ENCODE measurements around the gene AQP1. TPM values are rescaled to one million over a fixed set of nuclear protein-coding genes. Genes with fewer than 3 reads are reported as not detected.

Gene AQP1
- total and polyA plus RNA-seq, 2 of the 13 experiments (the other 11 are each of a cell fraction or from before 2014, with no cell fraction given) = not detected

DNA sequence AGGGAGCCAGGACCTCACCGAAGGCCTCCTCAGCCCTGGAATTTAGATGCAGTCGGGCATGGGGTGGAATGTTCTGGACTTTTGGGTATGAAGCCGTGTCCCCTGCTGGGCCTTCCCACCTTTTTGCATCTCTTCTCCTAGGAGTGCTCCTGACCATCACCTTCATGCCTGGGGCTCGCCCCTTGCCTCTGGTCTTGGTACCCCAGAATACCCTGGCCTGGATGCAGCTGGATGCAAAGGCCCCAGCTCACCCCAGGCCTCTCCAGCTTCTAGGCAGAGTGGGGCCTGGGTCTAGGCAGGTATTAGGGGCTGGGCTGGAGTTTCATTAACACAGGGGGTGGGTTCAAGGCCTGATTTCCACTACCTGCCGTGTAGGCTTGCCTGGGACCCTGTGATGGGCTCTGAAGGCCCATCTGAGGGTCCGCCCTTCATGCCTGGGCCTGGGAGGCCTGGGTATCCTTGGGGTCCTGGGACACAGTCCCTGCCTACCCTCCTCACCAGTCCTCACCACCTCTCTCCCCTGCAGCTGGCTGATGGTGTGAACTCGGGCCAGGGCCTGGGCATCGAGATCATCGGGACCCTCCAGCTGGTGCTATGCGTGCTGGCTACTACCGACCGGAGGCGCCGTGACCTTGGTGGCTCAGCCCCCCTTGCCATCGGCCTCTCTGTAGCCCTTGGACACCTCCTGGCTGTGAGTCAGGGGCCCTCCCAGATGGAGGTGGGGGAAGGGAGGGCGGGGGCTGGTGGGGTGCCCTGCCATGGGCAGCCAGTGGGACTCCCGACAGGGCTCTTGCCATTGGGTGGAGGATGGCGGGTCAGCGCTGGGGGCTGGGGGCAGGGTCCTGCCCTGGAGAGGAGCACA is 10.1 kb downstream of the AQP1 start (continued):
- no peak for TF ChIP-seq ZNF550 (CRISPR knock-in tag; IDR thresholded peaks at IDR 0.05; ENCODE audit: borderline replicate concordance)
- TF ChIP-seq, protein P1, sequence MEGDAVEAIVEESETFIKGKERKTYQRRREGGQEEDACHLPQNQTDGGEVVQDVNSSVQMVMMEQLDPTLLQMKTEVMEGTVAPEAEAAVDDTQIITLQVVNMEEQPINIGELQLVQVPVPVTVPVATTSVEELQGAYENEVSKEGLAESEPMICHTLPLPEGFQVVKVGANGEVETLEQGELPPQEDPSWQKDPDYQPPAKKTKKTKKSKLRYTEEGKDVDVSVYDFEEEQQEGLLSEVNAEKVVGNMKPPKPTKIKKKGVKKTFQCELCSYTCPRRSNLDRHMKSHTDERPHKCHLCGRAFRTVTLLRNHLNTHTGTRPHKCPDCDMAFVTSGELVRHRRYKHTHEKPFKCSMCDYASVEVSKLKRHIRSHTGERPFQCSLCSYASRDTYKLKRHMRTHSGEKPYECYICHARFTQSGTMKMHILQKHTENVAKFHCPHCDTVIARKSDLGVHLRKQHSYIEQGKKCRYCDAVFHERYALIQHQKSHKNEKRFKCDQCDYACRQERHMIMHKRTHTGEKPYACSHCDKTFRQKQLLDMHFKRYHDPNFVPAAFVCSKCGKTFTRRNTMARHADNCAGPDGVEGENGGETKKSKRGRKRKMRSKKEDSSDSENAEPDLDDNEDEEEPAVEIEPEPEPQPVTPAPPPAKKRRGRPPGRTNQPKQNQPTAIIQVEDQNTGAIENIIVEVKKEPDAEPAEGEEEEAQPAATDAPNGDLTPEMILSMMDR (CRISPR knock-in tag; IDR thresholded peaks at IDR 0.05) = no peak
- no peak for TF ChIP-seq KLF15 (CRISPR knock-in tag; IDR thresholded peaks at IDR 0.05; ENCODE audit: borderline replicate concordance)
- no peak for TF ChIP-seq MTA3 (CRISPR knock-in tag; IDR thresholded peaks at IDR 0.05)
- TF ChIP-seq ZNF224 (CRISPR knock-in tag; IDR thresholded peaks at IDR 0.05) = no peak
- no peak for TF ChIP-seq IKZF1 (IDR thresholded peaks at IDR 0.05)
- no peak for TF ChIP-seq ZNF782 (CRISPR knock-in tag; IDR thresholded peaks at IDR 0.05; ENCODE audit: borderline replicate concordance)
- no peak for TF ChIP-seq ZNF792 (CRISPR knock-in tag; IDR thresholded peaks at IDR 0.05)
- no peak for TF ChIP-seq ZNF343 (CRISPR knock-in tag; IDR thresholded peaks at IDR 0.05)

DNA sequence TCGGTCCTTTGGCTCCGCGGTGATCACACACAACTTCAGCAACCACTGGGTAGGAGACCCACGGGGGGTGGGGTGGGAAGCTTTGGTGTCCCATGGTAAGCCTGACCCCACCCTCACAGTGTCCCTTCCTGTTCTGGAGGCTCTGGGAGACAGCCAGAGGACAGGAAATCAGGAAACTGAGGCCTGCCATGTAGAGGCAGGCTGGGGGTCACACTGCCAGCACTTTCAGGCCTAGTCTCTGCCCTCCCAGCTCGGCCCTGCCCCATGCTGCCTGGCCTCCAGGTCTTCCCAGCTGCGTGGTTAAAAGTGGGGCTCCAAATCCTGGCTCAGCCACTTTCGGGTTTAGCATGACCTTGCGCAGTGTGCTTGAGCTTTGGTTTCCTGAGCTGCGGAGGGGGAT is 10.9 kb downstream of the AQP1 start:
- no peak overlapping the region for H3K4me3 ChIP-seq (replicated peaks in 1 of 3; ENCODE audit: insufficient read depth in 1 of 3, low read depth in 2 of 3, low read length in 3 of 3)
- peaks cover 0 to 2% of the 10 kb centered on the region in 2 experiments; a peak in 2 of 5 replicates for H3K27me3 ChIP-seq (ENCODE audit: control insufficient read depth in 1 of 2, insufficient read depth in 2 of 2, low read length in 2 of 2)
- no peak overlapping the region for H3K4me2 ChIP-seq (ENCODE audit: low read depth, low read length)
- in situ Hi-C loops (cut with HindIII; ENCODE audit: extremely low pct_ligation_motif_present, low pct_unique_long_range_greater_than_20kb) (no loop called here), intact Hi-C loops (cut with micrococcal nuclease; ENCODE audit: unreplicated experiment) (no loop called here)
- ChIA-PET POLR2A (no interaction called here), CTCF (ENCODE audit: low intra/inter-chr PET ratio, low total read pairs) (no interaction called here)
- H3K27ac ChIP-seq (ENCODE audit: extremely low read length, insufficient read depth, low read length) = no peak overlapping the region
- no peaks in the 10 kb centered on the region for H3K9me3 ChIP-seq (ENCODE audit: low read length)
- TF ChIP-seq ZNF350 (CRISPR knock-in tag; IDR thresholded peaks at IDR 0.05; ENCODE audit: borderline replicate concordance, low read depth) = no peak
- H4K20me1 ChIP-seq (ENCODE audit: insufficient read depth, low read length) = no peaks in the 10 kb centered on the region
- H3K36me3 ChIP-seq (replicated peaks in 1 of 2; ENCODE audit: control insufficient read depth in 1 of 2, insufficient read depth in 2 of 2, low read length in 2 of 2) = no peaks in the 10 kb centered on the region
- BruUV-seq (replicated peaks) = no TSS peak
- H2AFZ ChIP-seq (ENCODE audit: low read length) = no peak overlapping the region
- 42% methylated on average over 5 of the region's 9 CpGs for WGBS (ENCODE audit: low lambda C conversion rate)
- H3K4me1 ChIP-seq (ENCODE audit: insufficient read depth, low read length) = no peaks in the 10 kb centered on the region
- FAIRE-seq (no peak), DNase-seq (ENCODE audit: low spot score) (no peak), ATAC-seq (no peak)
- H3K9ac ChIP-seq (ENCODE audit: insufficient read depth, low read depth, low read length) = no peak overlapping the region
- H3K79me2 ChIP-seq (ENCODE audit: insufficient read depth, low read length) = no peaks in the 10 kb centered on the region
